IMR-90 (cell line): ENCODE measurements around the gene PHKB. TPM values are rescaled to one million over a fixed set of nuclear protein-coding genes. Genes with fewer than 3 reads are reported as not detected.

Experiments
- ATAC-seq: fragments of 200-7000 bp; cut with Tn5 transposase; 2 replicates; pipeline ENCODE4 v1.9.1; 2020; ENCODE audit warnings: low read depth, mild to moderate bottlenecking, moderate library complexity
- BruUV-seq: library from RNA; stranded (reverse); fragments of 400-500 nt; replicated peaks from 2 replicates; lab custom pipeline; 2021; lab: Mats Ljungman, UMichigan
- CTCF ChIA-PET: fragments of 300-600 bp; formaldehyde crosslinking; extraction: SDS; loops from one replicate; lab custom pipeline; 2021; ENCODE audit warnings: antibody characterized with exemption; lab: Yijun Ruan, JAX
- POLR2A ChIA-PET: fragments of 300-600 bp; sonication (Branson Sonifier 250); formaldehyde crosslinking; loops from one replicate; lab custom pipeline; 2022; ENCODE audit warnings: antibody characterized with exemption; ENCODE audit not compliant: unreplicated experiment; lab: Charles Lee
- DNase-seq: peaks from one replicate; pipeline ENCODE4 v3.0.0; 2013
- H2AFZ ChIP-seq: replicated peaks from 2 replicates; pipeline ENCODE3; 2013; ENCODE audit warnings: low read length, mild to moderate bottlenecking; ENCODE audit not compliant: poor library complexity
- H2AK5ac ChIP-seq: 2 replicates; pipeline ENCODE4 v1.6.1; 2013; ENCODE audit warnings: low read depth, low read length, inconsistent platforms
- H2AK9ac ChIP-seq: replicated peaks from 2 replicates; pipeline ENCODE3; 2013; ENCODE audit warnings: mild to moderate bottlenecking, low read depth, low read length, moderate library complexity; ENCODE audit not compliant: poor library complexity
- H2BK120ac ChIP-seq: 2 replicates; pipeline ENCODE4 v1.6.1; 2013; ENCODE audit warnings: low read depth, low read length, inconsistent platforms
- H2BK15ac ChIP-seq: 3 replicates; pipeline ENCODE4 v1.6.1; 2013; ENCODE audit warnings: low read depth, low read length, inconsistent platforms
- H2BK20ac ChIP-seq: 2 replicates; pipeline ENCODE4 v1.6.1; 2013; ENCODE audit warnings: low read depth, mild to moderate bottlenecking, inconsistent platforms, low read length, moderate library complexity
- H2BK5ac ChIP-seq: 2 replicates; pipeline ENCODE4 v1.6.1; 2013; ENCODE audit warnings: mild to moderate bottlenecking, low read depth, low read length, inconsistent platforms; ENCODE audit not compliant: poor library complexity, severe bottlenecking
- H3K14ac ChIP-seq: replicated peaks from 2 replicates; pipeline ENCODE4 v1.6.1; 2013; ENCODE audit warnings: low read depth, low read length, inconsistent platforms
- H3K18ac ChIP-seq: 2 replicates; pipeline ENCODE4 v1.6.1; 2013; ENCODE audit warnings: low read depth, low read length, control low read depth
- H3K23ac ChIP-seq: 2 replicates; pipeline ENCODE4 v1.6.1; 2013; ENCODE audit warnings: low read depth, low read length, inconsistent platforms
- H3K27ac ChIP-seq: 2 replicates; pipeline ENCODE4 v1.5.1; 2013; ENCODE audit warnings: mild to moderate bottlenecking, control low read depth, low read length; ENCODE audit not compliant: insufficient read depth
- H3K27me3 ChIP-seq: 2 replicates; pipeline ENCODE4 v1.6.1; 2013; ENCODE audit warnings: low read length; ENCODE audit not compliant: control insufficient read depth, insufficient read depth
- H3K36me3 ChIP-seq: 2 replicates; pipeline ENCODE4 v1.6.1; 2013; ENCODE audit warnings: low read length, mixed read lengths; ENCODE audit not compliant: control insufficient read depth, insufficient read depth
- H3K4ac ChIP-seq: 2 replicates; pipeline ENCODE4 v1.6.1; 2013; ENCODE audit warnings: low read depth, low read length, inconsistent platforms
- H3K4me1 ChIP-seq: 2 replicates; pipeline ENCODE4 v1.6.1; 2013; ENCODE audit warnings: low read length, mixed read lengths; ENCODE audit not compliant: control insufficient read depth, insufficient read depth
- H3K4me2 ChIP-seq: 2 replicates; pipeline ENCODE4 v1.6.1; 2013; ENCODE audit warnings: low read depth, mild to moderate bottlenecking, control low read depth, low read length, moderate library complexity
- H3K4me3 ChIP-seq: 2 replicates; pipeline ENCODE4 v1.5.1; 2013; ENCODE audit warnings: low read depth, mild to moderate bottlenecking, control low read depth, low read length, moderate library complexity; ENCODE audit not compliant: insufficient read depth
- H3K56ac ChIP-seq: 2 replicates; pipeline ENCODE4 v1.6.1; 2013; ENCODE audit warnings: low read length, inconsistent platforms; ENCODE audit not compliant: insufficient read depth; ENCODE audit errors: extremely low read depth
- H3K79me1 ChIP-seq, 2 experiments: 2 replicates each; pipeline ENCODE4 v1.6.1; 2013; ENCODE audit warnings: low read length in 2 of 2, inconsistent platforms in 1 of 2, low read depth in 1 of 2
- H3K9ac ChIP-seq: 2 replicates; pipeline ENCODE4 v1.6.1; 2013; ENCODE audit warnings: low read depth, low read length, control low read depth
- H3K9me1 ChIP-seq: 2 replicates; pipeline ENCODE4 v1.6.1; 2013; ENCODE audit warnings: low read length, inconsistent platforms; ENCODE audit not compliant: insufficient read depth
- H3K9me3 ChIP-seq: 2 replicates; pipeline ENCODE4 v1.6.1; 2013; ENCODE audit warnings: low read length; ENCODE audit not compliant: control insufficient read depth, insufficient read depth
- H4K20me1 ChIP-seq: 2 replicates; pipeline ENCODE4 v1.6.1; 2013; ENCODE audit warnings: low read length, inconsistent platforms; ENCODE audit not compliant: insufficient read depth
- H4K5ac ChIP-seq: 2 replicates; pipeline ENCODE4 v1.6.1; 2013; ENCODE audit warnings: mild to moderate bottlenecking, low read depth, low read length, control low read depth
- H4K8ac ChIP-seq, 2 experiments: 2 replicates each; pipeline ENCODE4 v1.6.1; 2013; ENCODE audit warnings: low read depth in 2 of 2, low read length in 2 of 2, control low read depth in 1 of 2, inconsistent platforms in 1 of 2
- H4K91ac ChIP-seq: 2 replicates; pipeline ENCODE4 v1.6.1; 2013; ENCODE audit warnings: low read depth, low read length, inconsistent platforms; ENCODE audit not compliant: insufficient read depth
- BHLHE40 ChIP-seq: fragments of 150-350 bp; IDR thresholded peaks from 2 replicates; pipeline ENCODE4 v1.6.1; 2016; ENCODE audit warnings: mild to moderate bottlenecking, low read depth, low read length
- CTCF ChIP-seq: conservative IDR thresholded peaks from 2 replicates; pipeline ENCODE4 v1.5.1; 2012; ENCODE audit warnings: mild to moderate bottlenecking, low read depth, low read length, improper control_type of control experiment
- MXI1 ChIP-seq: IDR thresholded peaks from 2 replicates; pipeline ENCODE4 v1.6.1; 2012; ENCODE audit warnings: low read depth, mild to moderate bottlenecking, low read length, moderate library complexity, borderline replicate concordance
- SMC3 ChIP-seq: fragments of 150-350 bp; IDR thresholded peaks from 2 replicates; pipeline ENCODE4 v1.6.1; 2016; ENCODE audit warnings: low read depth, mild to moderate bottlenecking, antibody characterized with exemption, low read length, moderate library complexity
- WGBS, 2 experiments: methylation state at CpG; one replicate each; pipeline versions ENCODE4 v1.1.5 to v1.1.7; 2013; ENCODE audit warnings: missing lambda C conversion rate in 2 of 2; ENCODE audit not compliant: insufficient read length in 1 of 2; ENCODE audit errors: extremely low coverage in 2 of 2; 5-methylcytosine and 5-hydroxymethylcytosine counted together
- dilution Hi-C: fragments of 300-500 bp; cut with HindIII; formaldehyde crosslinking; loops from one replicate; pipeline ENCODE4 v1.14.3; 2018; ENCODE audit warnings: low sequenced_read_pairs; ENCODE audit not compliant: unreplicated experiment
- in situ Hi-C: fragments of 300-500 bp; cut with MboI; formaldehyde crosslinking; loops from 3 replicates; pipeline ENCODE4 v1.14.3; 2019; ENCODE audit warnings: low sequenced_read_pairs, inconsistent platforms, mixed read lengths
- intact Hi-C: fragments of 100-400 bp; cut with micrococcal nuclease; formaldehyde crosslinking; loops from 2 replicates; pipeline ENCODE4 v1.10.0; 2022
- polyA plus RNA-seq, 3 experiments: library from polyadenylated mRNA; depleted of rRNA; stranded (reverse); fragments of >200 nt; gene quantifications; 2 replicates each; pipeline ENCODE4 v1.2.3, GENCODE V29; 2012; ENCODE audit warnings: low replicate concordance in 1 of 3
- total RNA-seq: library from RNA; depleted of rRNA; stranded (reverse); fragments of >200 nt; gene quantifications from 2 replicates; pipeline ENCODE4 v1.2.3, GENCODE V29; 2012

Gene PHKB
- total and polyA plus RNA-seq, 2 of the 4 experiments (the other 2 are of a cell fraction): 24.2 to 58.6 TPM

GRCh38 chr16:47493381-47494337 is 32.5 kb downstream of the PHKB start:
- Histone ChIP-seq H2BK5ac (no peak overlapping the region), H3K4me1 (no peaks in the 10 kb centered on the region), H2AK5ac (no peak overlapping the region), H2AFZ (no peak overlapping the region), H3K4me2 (no peak overlapping the region), H4K91ac (no peak overlapping the region), H2AK9ac (no peak overlapping the region), H3K79me1 (peaks cover 6 to 27% of the 10 kb centered on the region in 2 experiments; a peak in 3 of 4 replicates), H3K56ac (no peak overlapping the region), H3K9ac (no peak overlapping the region), H4K8ac (no peak overlapping the region), H3K27ac (no peak overlapping the region), H3K14ac (no peak overlapping the region), H3K27me3 (no peaks in the 10 kb centered on the region), H2BK20ac (no peak overlapping the region), H4K20me1 (no peaks in the 10 kb centered on the region), H3K9me3 (peaks cover 6% of the 10 kb centered on the region; the same call in 1 of the 2 replicates), H2BK120ac (no peak overlapping the region), H3K36me3 (no peaks in the 10 kb centered on the region; the same call in 1 of the 2 replicates), H3K4me3 (no peak overlapping the region), H3K18ac (no peak overlapping the region), H4K5ac (no peak overlapping the region), H3K9me1 (no peaks in the 10 kb centered on the region), H3K4ac (no peak overlapping the region), H2BK15ac (no peak overlapping the region), H3K23ac (no peak overlapping the region)
- ChIA-PET POLR2A (no interaction called here), CTCF (no interaction called here)
- intact Hi-C loops: no loop called here
- no peak for TF ChIP-seq MXI1
- TF ChIP-seq BHLHE40: no peak
- no peak for TF ChIP-seq SMC3
- no peak for TF ChIP-seq CTCF
- in situ Hi-C loops: no loop called here
- dilution Hi-C loops: no loop called here
- no TSS peak for BruUV-seq
- WGBS, 2 experiments: no CpG with 5 or more reads among the region's 9 CpGs
- DNase-seq (no peak), ATAC-seq (no peak)
